ENCODE data around the gene ZNF491. TPM values are rescaled to one million over a fixed set of nuclear protein-coding genes. Genes with fewer than 3 reads are reported as not detected.
"Not testable (repeated sequence)": the region's sequence is repeated elsewhere in the genome, so short reads cannot be mapped to it uniquely, and the experiment has no call there.

ZNF491 gene
- total RNA-seq, 1 donor from 2014 or later = 2.8 TPM

- intact Hi-C loops (cut with DNase I); ATAC-seq; DNase-seq (ENCODE audit: missing footprints): not testable (repeated sequence)
Observed at GRCh38 chr19:11850289-11850688, 52.0 kb downstream of the ZNF491 start.

DNA sequence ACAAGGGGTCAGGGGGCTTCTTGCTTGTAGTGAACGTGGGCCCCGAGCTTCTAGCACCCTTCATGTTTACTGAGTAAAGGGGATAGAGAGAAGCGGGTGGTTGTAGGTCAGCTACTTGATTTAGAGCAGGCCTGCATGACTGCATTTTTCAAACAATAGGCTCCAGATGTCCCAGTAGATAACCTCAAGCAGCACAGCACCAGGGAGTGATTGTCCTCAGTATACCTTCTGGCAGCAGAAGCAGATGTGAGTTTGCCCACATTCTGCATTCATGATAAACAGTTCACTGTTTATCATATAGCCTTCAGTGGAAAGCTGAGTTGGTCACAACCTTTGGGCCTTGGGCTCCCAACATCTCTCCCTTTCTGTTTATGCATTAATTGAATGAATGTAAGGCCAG, 55.0 kb downstream of the ZNF491 start:
- DNase-seq (ENCODE audit: missing footprints) (no peak), ATAC-seq (no peak)
- intact Hi-C loops (cut with DNase I) = no loop called here

DNA sequence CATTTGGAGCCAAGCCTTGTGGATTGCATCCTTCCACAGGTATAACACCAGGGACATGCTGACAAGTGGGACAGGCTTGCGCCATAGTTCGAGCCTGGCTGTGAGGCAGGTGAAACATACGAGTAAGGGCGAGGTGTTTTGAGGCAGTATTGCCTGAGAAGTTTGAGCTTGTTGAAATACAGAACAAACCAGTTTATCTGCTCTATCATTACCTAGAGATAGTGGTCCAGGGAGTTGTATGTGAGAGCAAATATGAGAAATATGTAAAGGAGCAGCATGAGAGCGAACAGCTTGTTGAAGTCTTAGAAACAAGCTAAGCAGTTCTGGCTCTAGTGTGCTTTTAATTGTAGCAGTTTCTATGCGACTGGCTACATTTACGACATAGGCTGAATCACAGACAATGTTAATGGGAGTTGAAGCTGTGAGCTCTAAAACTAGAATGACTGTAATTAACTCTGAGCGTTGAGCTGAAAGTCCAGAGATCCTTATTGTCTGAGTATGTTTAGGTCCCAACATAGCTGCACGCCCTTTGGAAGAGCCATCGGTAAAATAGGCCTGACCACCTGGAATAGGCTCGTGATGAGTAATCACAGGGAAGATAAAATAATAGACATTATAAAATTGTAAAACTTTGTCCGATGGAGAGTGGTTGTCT, 58.4 kb downstream of the ZNF491 start:
- intact Hi-C loops (cut with DNase I) = no loop called here
- no peak for ATAC-seq

More for the DNA sequence above, 58.4 kb downstream of the ZNF491 start:
- no peak for DNase-seq (ENCODE audit: missing footprints)

Other genes starting within 250 kb of the ZNF491 start
- 33.5 TPM for gene ELOF1, start 239.3 kb upstream of the ZNF491 start, total RNA-seq
- 2.3 TPM for gene ACP5, start 220.9 kb upstream of the ZNF491 start, total RNA-seq
- 4.9 TPM for gene ZNF627, start 201.0 kb upstream of the ZNF491 start, total RNA-seq
- 4.2 TPM for gene ZNF823, start 59.6 kb upstream of the ZNF491 start, total RNA-seq
- 4.2 TPM for gene ZNF441, start 31.5 kb upstream of the ZNF491 start, total RNA-seq
- gene ZNF440, start 15.8 kb downstream of the ZNF491 start, total RNA-seq = 4.4 TPM
- gene ZNF439, start 50.2 kb downstream of the ZNF491 start, total RNA-seq = 3.4 TPM
- 3.6 TPM for gene ZNF69, start 89.3 kb downstream of the ZNF491 start, total RNA-seq
- 4.1 TPM for gene ZNF700, start 126.6 kb downstream of the ZNF491 start, total RNA-seq
- 2.6 TPM for gene ZNF763, start 166.5 kb downstream of the ZNF491 start, total RNA-seq
- gene ZNF433, start 237.2 kb downstream of the ZNF491 start, total RNA-seq = 2.6 TPM